HCT116 (cell line): ENCODE results near the gene IL1RAPL1.

Experiments
- CEBPB ChIP-seq: IDR thresholded peaks from 2 replicates; pipeline ENCODE4 v1.6.1; 2012; ENCODE audit warnings: low read depth
- CTCF ChIP-seq, 3 experiments: fragments of 200-600 bp in 1 of 3; sonication (generic) in 1 of 3; IDR thresholded peaks in 2 of 3; conservative IDR thresholded peaks in 1 of 3; 2 replicates each; pipeline ENCODE4 v1.5.1; 2012 to 2017; ENCODE audit warnings: low read depth in 2 of 3, low read length in 2 of 3, antibody characterized with exemption in 1 of 3, borderline replicate concordance in 1 of 3, control low read depth in 1 of 3, mild to moderate bottlenecking in 1 of 3, mixed read lengths in 1 of 3, mixed run types in 1 of 3, moderate library complexity in 1 of 3; ENCODE audit not compliant: insufficient read depth in 1 of 3
- EZH2 ChIP-seq: fragments of 200-600 bp; sonication (generic); IDR thresholded peaks from 2 replicates; pipeline ENCODE4 v1.6.1; 2017; ENCODE audit warnings: antibody characterized with exemption, mixed run types
- EZH2phosphoT487 ChIP-seq: fragments of 200-600 bp; IDR thresholded peaks from 2 replicates; pipeline ENCODE4 v1.6.1; 2018; ENCODE audit warnings: antibody characterized with exemption, borderline replicate concordance
- POLR2A ChIP-seq: IDR thresholded peaks from 2 replicates; pipeline ENCODE4 v1.7.0; 2011; ENCODE audit warnings: borderline replicate concordance; ENCODE audit not compliant: insufficient read depth, insufficient read length; ENCODE audit errors: extremely low read depth
- POLR2AphosphoS5 ChIP-seq: IDR thresholded peaks from 2 replicates; pipeline ENCODE4 v1.6.1; 2011; ENCODE audit warnings: mild to moderate bottlenecking, low read depth, low read length, moderate library complexity
- RAD21 ChIP-seq: IDR thresholded peaks from 2 replicates; pipeline ENCODE4 v1.6.1; 2012; ENCODE audit warnings: low read depth, mild to moderate bottlenecking
- REST ChIP-seq: IDR thresholded peaks from 2 replicates; pipeline ENCODE4 v1.6.1; 2012; ENCODE audit warnings: low read depth
- TCF7L2 ChIP-seq: IDR thresholded peaks from 2 replicates; pipeline ENCODE4 v1.7.0; 2011; ENCODE audit warnings: borderline replicate concordance, inconsistent platforms; ENCODE audit not compliant: insufficient read depth, insufficient read length; ENCODE audit errors: extremely low read depth
- YY1 ChIP-seq: IDR thresholded peaks from 2 replicates; pipeline ENCODE4 v1.6.1; 2011; ENCODE audit warnings: low read length, low read depth, moderate library complexity, mild to moderate bottlenecking; ENCODE audit not compliant: insufficient replicate concordance; ENCODE audit errors: extremely low read depth
- ZFX ChIP-seq: fragments of 450-650 bp; IDR thresholded peaks from 2 replicates; pipeline ENCODE4 v1.6.1; 2017
- ZNF274 ChIP-seq: fragments of 200-500 bp; sonication (Bioruptor generic); IDR thresholded peaks from 2 replicates; pipeline ENCODE4 v1.6.1; 2014; ENCODE audit warnings: mild to moderate bottlenecking, low read depth, low read length, inconsistent platforms
- TF ChIP-seq, protein P1 (sequence below): IDR thresholded peaks from 2 replicates; pipeline ENCODE4 v1.6.1; 2012
- TF ChIP-seq, protein P2 (sequence below): IDR thresholded peaks from 2 replicates; pipeline ENCODE4 v1.6.1; 2011; ENCODE audit warnings: mild to moderate bottlenecking, low read length, moderate library complexity; ENCODE audit not compliant: insufficient replicate concordance; ENCODE audit errors: extremely low read depth

DNA sequence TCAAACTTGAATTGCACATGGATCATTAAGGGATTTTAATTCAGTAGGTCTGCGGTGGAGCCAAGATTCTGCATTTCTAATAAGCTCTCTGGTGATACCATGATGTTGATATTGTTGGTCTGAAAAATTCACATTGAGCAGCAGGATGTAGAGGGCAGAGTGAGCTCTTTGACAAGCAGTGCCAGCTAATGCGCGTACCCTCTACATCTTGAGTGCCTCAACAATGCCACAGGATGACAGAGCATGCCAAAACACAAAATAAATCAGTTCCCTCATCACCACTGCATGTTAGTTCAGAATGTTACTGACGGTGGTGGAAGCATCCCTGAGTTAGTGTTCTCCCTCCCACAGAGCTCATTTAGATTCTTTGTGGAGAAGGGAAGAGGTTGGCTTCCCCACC lies 23.5 kb downstream of the IL1RAPL1 start:
- TF ChIP-seq TCF7L2 (no peak), CTCF (IDR thresholded peaks at IDR 0.05 in 2 of 3, conservative IDR thresholded peaks at IDR 0.05 in 1 of 3; ENCODE audit: borderline replicate concordance in 1 of 3, insufficient read depth in 1 of 3, low read depth in 2 of 3, low read length in 2 of 3) (no peak), EZH2 (no peak), RAD21 (no peak), REST (no peak), YY1 (no peak), ZNF274 (no peak), POLR2AphosphoS5 (no peak), CEBPB (no peak), EZH2phosphoT487 (no peak), ZFX (no peak), POLR2A (no peak)
- TF ChIP-seq, protein P1, sequence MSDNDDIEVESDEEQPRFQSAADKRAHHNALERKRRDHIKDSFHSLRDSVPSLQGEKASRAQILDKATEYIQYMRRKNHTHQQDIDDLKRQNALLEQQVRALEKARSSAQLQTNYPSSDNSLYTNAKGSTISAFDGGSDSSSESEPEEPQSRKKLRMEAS = no peak
- TF ChIP-seq, protein P2, sequence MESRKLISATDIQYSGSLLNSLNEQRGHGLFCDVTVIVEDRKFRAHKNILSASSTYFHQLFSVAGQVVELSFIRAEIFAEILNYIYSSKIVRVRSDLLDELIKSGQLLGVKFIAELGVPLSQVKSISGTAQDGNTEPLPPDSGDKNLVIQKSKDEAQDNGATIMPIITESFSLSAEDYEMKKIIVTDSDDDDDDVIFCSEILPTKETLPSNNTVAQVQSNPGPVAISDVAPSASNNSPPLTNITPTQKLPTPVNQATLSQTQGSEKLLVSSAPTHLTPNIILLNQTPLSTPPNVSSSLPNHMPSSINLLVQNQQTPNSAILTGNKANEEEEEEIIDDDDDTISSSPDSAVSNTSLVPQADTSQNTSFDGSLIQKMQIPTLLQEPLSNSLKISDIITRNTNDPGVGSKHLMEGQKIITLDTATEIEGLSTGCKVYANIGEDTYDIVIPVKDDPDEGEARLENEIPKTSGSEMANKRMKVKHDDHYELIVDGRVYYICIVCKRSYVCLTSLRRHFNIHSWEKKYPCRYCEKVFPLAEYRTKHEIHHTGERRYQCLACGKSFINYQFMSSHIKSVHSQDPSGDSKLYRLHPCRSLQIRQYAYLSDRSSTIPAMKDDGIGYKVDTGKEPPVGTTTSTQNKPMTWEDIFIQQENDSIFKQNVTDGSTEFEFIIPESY = no peak
